Peyer's patch (tissue), 4 donors: ENCODE data around the gene EIF5. TPM values are rescaled to one million over a fixed set of nuclear protein-coding genes. Genes with fewer than 3 reads are reported as not detected.

Experiments
- DNase-seq, 3 donors: peaks; one replicate each; pipeline ENCODE4 v3.0.0-alpha.2; 2017 to 2019
- H3K27ac ChIP-seq, 4 donors: fragments of 200-600 bp; sonication (generic); one replicate each; pipeline ENCODE4 v1.5.1; 2016 to 2019
- H3K27me3 ChIP-seq, 2 donors: fragments of 200-600 bp; sonication (generic); one replicate each; pipeline ENCODE4 v1.5.1; 2019
- H3K36me3 ChIP-seq, 3 donors: fragments of 200-600 bp; sonication (generic); one replicate each; pipeline ENCODE4 v1.5.1; 2016 to 2019
- H3K4me1 ChIP-seq, 4 donors: fragments of 200-600 bp; sonication (generic); one replicate each; pipeline ENCODE4 v1.5.1; 2016 to 2019
- H3K4me3 ChIP-seq, 4 donors: fragments of 200-600 bp; sonication (generic); 1 replicate in 3 of 4; 2 replicates in 1 of 4; pipeline ENCODE4 v1.5.1; 2016 to 2019; ENCODE audit warnings: mild to moderate bottlenecking in 1 of 4
- H3K9me3 ChIP-seq, 4 donors: fragments of 200-600 bp; sonication (generic); one replicate each; pipeline ENCODE4 v1.5.1; 2016 to 2019; ENCODE audit warnings: mild to moderate bottlenecking in 1 of 4
- POLR2A ChIP-seq, 2 donors: fragments of 450-650 bp; IDR thresholded peaks; one replicate each; pipeline ENCODE4 v1.5.1; 2017; ENCODE audit warnings: antibody characterized with exemption in 2 of 2, mild to moderate bottlenecking in 2 of 2, moderate library complexity in 2 of 2
- total RNA-seq, 4 donors: library from RNA; depleted of rRNA; stranded (reverse); fragments of >200 nt; gene quantifications; one replicate each; pipeline ENCODE4 v1.1.0, GENCODE V29; 2016
- TF ChIP-seq, protein P1 (sequence below), 6 experiments: fragments of 450-650 bp in 4 of 6; fragments of 200-600 bp in 2 of 6; sonication (generic) in 1 of 6; IDR thresholded peaks; one replicate each; pipeline ENCODE4 v1.5.1; 2017 to 2019; ENCODE audit warnings: antibody characterized with exemption in 6 of 6, mild to moderate bottlenecking in 3 of 6, moderate library complexity in 1 of 6

EIF5 gene
- total RNA-seq, 4 donors from 2014 or later, result 176 to 226 (median 217) TPM

DNA sequence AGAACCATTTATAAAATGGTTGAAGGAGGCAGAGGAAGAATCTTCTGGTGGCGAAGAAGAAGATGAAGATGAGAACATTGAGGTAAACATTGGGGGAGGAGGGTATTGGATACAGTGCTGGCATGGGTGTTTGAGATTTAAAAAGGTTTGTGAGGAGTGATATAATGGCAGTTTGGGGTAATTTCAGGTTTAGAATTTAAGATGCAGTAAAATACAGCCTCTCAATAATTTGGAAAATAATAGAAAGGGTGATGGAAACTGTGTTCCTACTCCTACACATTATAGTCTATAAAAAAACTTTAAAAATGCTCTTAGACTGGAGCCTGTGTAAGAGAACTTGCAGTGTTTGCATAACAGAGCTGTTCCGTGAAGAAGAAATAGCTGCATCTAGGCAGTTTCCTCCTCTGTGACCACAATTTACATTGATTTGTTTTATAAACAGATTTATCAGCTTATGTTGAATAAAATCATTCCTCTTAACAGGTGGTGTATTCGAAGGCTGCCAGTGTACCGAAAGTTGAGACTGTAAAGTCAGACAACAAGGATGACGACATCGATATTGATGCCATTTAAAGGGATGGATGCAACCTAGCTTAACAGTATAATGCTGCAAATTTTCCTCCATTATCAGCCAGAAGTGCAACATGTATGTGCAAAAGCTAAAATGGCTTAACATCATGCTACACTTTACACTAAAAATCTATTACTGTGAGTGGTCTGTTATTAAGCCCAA lies 6.6 kb downstream of the EIF5 start:
- no peaks in the 10 kb centered on the region for H3K9me3 ChIP-seq
- peaks cover 0 to 24% (median 8%) of the 10 kb centered on the region in 4 donors for H3K4me1 ChIP-seq
- H3K4me3 ChIP-seq, result no peak overlapping the region
- no peak for DNase-seq
- H3K27me3 ChIP-seq, result no peaks in the 10 kb centered on the region
- peaks cover 0 to 94% (median 3%) of the 10 kb centered on the region in 3 donors for H3K36me3 ChIP-seq
- no peak overlapping the region for H3K27ac ChIP-seq
- TF ChIP-seq, protein P1, sequence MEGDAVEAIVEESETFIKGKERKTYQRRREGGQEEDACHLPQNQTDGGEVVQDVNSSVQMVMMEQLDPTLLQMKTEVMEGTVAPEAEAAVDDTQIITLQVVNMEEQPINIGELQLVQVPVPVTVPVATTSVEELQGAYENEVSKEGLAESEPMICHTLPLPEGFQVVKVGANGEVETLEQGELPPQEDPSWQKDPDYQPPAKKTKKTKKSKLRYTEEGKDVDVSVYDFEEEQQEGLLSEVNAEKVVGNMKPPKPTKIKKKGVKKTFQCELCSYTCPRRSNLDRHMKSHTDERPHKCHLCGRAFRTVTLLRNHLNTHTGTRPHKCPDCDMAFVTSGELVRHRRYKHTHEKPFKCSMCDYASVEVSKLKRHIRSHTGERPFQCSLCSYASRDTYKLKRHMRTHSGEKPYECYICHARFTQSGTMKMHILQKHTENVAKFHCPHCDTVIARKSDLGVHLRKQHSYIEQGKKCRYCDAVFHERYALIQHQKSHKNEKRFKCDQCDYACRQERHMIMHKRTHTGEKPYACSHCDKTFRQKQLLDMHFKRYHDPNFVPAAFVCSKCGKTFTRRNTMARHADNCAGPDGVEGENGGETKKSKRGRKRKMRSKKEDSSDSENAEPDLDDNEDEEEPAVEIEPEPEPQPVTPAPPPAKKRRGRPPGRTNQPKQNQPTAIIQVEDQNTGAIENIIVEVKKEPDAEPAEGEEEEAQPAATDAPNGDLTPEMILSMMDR (IDR thresholded peaks at IDR 0.05), result no peak
- no peak for TF ChIP-seq POLR2A (IDR thresholded peaks at IDR 0.05)

- Histone ChIP-seq H3K9me3 (no peaks in the 10 kb centered on the region), H3K36me3 (peaks cover 0 to 85% (median 3%) of the 10 kb centered on the region in 3 donors), H3K27ac (no peak overlapping the region), H3K27me3 (no peaks in the 10 kb centered on the region), H3K4me1 (peaks cover 0 to 16% (median under 1%) of the 10 kb centered on the region in 4 donors), H3K4me3 (no peak overlapping the region)
- no peak for DNase-seq
- TF ChIP-seq POLR2A (IDR thresholded peaks at IDR 0.05), result no peak
- TF ChIP-seq, protein P1 (IDR thresholded peaks at IDR 0.05), result no peak
Measured at GRCh38 chr14:103341250-103342129, 7.5 kb downstream of the EIF5 start.

DNA sequence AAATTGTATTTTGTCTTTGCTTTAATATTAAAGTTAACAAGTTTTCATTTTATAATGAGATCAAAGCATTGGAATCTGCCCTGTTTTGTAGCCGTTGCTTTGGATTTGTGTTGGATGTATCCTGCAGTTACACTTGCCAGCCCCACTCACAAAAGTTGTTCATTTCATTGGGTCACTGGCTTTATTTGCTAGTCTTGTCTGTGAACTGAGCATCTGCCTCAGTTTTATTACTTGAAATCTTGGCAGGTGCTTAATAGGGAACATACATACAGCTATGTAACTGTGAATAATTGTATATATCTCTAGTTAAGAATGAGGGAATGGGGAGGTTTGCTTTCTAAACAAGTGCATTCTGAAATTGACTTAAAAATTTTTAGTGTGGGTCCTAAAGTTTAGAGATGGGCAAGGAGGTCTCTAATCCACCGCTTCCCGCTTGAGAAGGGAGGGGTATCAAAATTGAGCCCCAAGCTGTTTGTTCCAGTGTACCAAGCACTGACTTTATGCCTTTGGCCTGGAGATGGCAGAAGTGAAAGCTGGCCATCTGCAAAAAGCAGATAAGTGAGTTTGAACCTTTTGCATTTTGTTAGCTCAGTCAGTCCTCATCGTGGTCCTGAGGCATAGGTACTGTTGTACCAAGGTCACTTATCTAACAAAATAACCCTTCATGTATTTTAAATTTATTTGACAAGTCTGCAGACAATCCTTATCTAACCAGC lies 9.3 kb downstream of the EIF5 start:
- no peak overlapping the region for H3K27ac ChIP-seq
- DNase-seq, result no peak
- H3K4me1 ChIP-seq, result peaks cover 0 to 7% (median 0%) of the 10 kb centered on the region in 4 donors
- no peaks in the 10 kb centered on the region for H3K9me3 ChIP-seq
- no peak overlapping the region for H3K4me3 ChIP-seq
- TF ChIP-seq, protein P1 (IDR thresholded peaks at IDR 0.05), result no peak
- TF ChIP-seq POLR2A (IDR thresholded peaks at IDR 0.05), result no peak
- H3K27me3 ChIP-seq, result no peaks in the 10 kb centered on the region
- peaks cover 0 to 67% (median 0%) of the 10 kb centered on the region in 3 donors for H3K36me3 ChIP-seq

DNA sequence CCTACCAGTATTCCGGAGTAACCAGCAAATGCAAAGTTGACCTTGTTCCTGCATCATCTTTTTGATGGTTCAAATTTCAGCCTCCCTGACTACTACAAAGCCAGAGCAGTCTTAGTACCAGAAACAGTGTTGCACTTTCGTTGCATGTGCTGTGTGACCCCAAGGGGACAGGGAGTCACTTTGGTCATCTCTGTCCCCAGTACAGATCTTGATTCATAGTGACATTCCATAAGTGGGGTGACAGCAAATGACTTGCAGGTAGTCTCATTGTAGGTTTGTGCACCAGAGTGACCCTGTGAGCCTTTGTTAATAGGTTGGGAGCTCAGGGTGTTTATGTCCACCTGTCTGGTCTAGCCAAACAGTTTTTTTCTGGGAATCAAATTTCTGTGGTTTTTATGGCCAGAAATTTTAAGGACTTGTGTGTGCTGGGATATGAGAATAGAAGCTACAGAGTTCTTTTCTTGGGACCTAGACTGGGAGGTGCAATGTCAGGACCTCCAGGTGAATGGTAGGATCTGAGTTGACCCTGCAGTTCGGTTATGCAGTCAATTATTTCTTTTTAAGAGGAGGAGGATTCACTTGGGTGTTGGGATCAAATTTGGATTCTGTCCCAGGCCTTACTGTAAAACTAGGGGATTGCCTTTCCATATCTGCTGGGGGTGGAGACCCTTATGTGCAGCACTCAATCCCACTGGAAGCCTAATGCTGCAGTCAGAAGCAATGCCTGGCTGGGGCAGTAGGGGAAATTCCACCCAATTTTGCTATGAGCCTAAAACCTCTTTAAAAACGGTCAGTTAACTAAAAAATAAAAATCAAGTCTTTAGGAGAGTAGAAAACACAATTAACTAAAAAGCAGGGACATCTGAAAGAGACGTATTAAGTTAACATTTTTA lies 10.1 kb downstream of the EIF5 start:
- Histone ChIP-seq H3K4me3 (no peak overlapping the region), H3K27me3 (no peaks in the 10 kb centered on the region), H3K9me3 (no peaks in the 10 kb centered on the region), H3K27ac (no peak overlapping the region), H3K4me1 (no peaks in the 10 kb centered on the region), H3K36me3 (peaks cover 0 to 59% (median 0%) of the 10 kb centered on the region in 3 donors)
- TF ChIP-seq, protein P1 (IDR thresholded peaks at IDR 0.05), result no peak
- TF ChIP-seq POLR2A (IDR thresholded peaks at IDR 0.05), result no peak
- no peak for DNase-seq
